HTERT RPE-1 (cell line): Measurements from ENCODE around the gene AGAP2.

ENCODE experiments used
- in situ Hi-C: fragments of 300-500 bp; cut with MboI; formaldehyde crosslinking; loops from 4 replicates; pipeline ENCODE4 v1.14.3; 2020; ENCODE audit warnings: low sequenced_read_pairs

Gene AGAP2

GRCh38 chr12:57767876-57768275, 29.3 kb upstream of the AGAP2 start:
- in situ Hi-C loops: no loop called here

GRCh38 chr12:57767305-57767698, 28.8 kb upstream of the AGAP2 start:
- in situ Hi-C loops: no loop called here

GRCh38 chr12:57766464-57767304, 28.1 kb upstream of the AGAP2 start, which contains the start of gene CYP27B1:
CYP27B1 (minus strand) TSS chr12:57767078; CDS start chr12:57767041, 37 bp downstream.
- in situ Hi-C loops: no loop called here

GRCh38 chr12:57765698-57766463, 27.3 kb upstream of the AGAP2 start:
- in situ Hi-C loops: no loop called here

GRCh38 chr12:57765003-57765697, 26.6 kb upstream of the AGAP2 start:
- in situ Hi-C loops: no loop called here

- in situ Hi-C loops: no loop called here
Measured at GRCh38 chr12:57764662-57765002, 26.1 kb upstream of the AGAP2 start.

- in situ Hi-C loops: no loop called here
Measured at GRCh38 chr12:57763881-57764661, 25.5 kb upstream of the AGAP2 start.

GRCh38 chr12:57762463-57762862, 23.9 kb upstream of the AGAP2 start:
- in situ Hi-C loops: no loop called here

- in situ Hi-C loops: no loop called here
Measured at GRCh38 chr12:57761391-57761998, 23.0 kb upstream of the AGAP2 start.

- in situ Hi-C loops: no loop called here
Measured at GRCh38 chr12:57760347-57760982, 21.9 kb upstream of the AGAP2 start.

GRCh38 chr12:57759360-57759980, 20.9 kb upstream of the AGAP2 start:
- in situ Hi-C loops: no loop called here

GRCh38 chr12:57758552-57759359, 20.2 kb upstream of the AGAP2 start:
- in situ Hi-C loops: no loop called here

- in situ Hi-C loops: no loop called here
Measured at GRCh38 chr12:57757771-57758170, 19.2 kb upstream of the AGAP2 start.

- in situ Hi-C loops: no loop called here
Measured at GRCh38 chr12:57756406-57757341, 18.1 kb upstream of the AGAP2 start.

GRCh38 chr12:57755454-57756372, 17.2 kb upstream of the AGAP2 start:
- in situ Hi-C loops: no loop called here

GRCh38 chr12:57755194-57755453, 16.6 kb upstream of the AGAP2 start:
- in situ Hi-C loops: no loop called here
